NCI-H1436 treated with DMSO at 0.1 percent for 48 hours (cell line): ENCODE results near the gene CD58.
"Not testable (repeated sequence)": the region's sequence is repeated elsewhere in the genome, so short reads cannot be mapped to it uniquely, and the experiment has no call there.

Experiments
- DNase-seq: peaks from one replicate; lab custom pipeline; 2025; lab: John Stamatoyannopoulos, UW

The CD58 gene

GRCh38 chr1:116591951-116592605 is 21.3 kb upstream of the CD58 start:
- not testable (repeated sequence) for DNase-seq

DNA sequence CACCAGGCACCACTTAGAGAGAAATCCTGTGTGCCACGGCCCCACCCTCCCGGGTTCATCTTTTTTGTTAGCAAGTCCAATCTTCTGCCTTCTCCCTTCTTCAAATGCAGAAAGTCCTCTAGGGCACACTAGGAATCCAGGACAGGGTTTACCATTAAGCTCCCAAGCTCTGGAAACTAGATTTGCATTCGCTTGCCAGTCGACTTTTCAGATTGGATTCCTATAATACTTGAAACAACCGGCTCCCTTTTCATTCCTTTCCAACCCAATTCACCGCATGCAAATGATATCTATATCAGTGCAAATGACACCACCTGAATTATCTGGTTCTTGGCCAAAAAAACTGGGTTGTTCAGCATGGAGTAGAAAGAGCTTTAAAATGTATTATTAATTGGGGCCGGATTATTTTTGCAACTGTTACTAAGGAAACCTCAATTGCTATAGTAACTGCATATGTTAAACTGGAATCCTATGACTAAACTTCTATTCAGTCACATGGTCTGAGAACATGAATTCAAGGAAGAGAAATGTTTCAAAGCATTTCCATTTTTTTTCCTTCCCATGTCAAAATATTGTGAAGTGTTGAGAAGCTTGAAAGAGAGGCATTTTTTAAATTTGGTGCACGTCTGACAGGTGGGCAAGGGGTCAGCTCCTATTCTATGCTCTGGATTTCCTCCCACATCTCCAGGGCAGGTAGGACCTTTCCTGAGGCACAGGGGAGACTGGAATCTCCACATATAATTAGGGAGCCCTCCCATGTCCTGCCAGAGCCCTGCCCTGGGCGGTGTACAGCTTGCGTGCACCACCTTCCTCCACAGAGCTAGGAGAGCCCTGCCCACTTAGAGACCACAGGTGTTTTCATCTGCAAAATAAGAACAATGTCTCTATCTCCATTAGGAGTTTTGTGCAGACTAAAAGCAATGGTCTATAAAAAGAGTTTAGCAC is 20.5 kb upstream of the CD58 start:
- not testable (repeated sequence) for DNase-seq

DNA sequence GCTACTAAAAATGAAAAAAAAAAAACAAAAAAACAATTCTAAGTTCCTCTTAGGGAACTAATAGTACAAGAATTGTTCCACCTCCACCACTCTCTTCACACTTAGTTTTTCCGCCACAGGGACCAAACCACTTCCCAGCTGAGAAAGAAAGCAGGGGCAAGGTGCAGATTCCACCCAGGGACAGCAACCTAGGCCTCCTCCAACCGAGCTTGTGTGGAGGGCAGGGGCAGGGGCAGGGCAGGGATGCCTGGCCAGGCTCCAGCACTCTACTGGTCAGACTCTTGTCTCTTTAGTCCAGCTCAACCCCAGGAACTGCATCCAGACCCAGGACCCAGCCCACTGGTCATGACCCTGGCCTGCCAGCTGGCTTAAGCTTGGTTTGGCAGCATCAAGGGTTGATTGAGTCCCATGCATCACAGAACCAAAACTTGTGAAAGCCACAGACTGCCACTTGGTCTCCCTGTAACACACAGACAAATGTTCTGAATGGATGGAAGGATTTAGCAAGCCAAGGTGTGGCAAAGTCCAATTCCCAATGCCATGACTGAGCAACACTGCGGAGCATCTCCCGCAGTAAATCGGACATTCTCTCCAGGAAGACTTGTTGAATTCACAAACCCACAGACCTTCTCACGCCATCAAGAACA is 19.7 kb upstream of the CD58 start:
- DNase-seq: not testable (repeated sequence)

- DNase-seq: not testable (repeated sequence)
Measured at GRCh38 chr1:116589101-116589735, 18.4 kb upstream of the CD58 start.

- DNase-seq: no peak
Measured at GRCh38 chr1:116587501-116588227, 16.8 kb upstream of the CD58 start.

DNA sequence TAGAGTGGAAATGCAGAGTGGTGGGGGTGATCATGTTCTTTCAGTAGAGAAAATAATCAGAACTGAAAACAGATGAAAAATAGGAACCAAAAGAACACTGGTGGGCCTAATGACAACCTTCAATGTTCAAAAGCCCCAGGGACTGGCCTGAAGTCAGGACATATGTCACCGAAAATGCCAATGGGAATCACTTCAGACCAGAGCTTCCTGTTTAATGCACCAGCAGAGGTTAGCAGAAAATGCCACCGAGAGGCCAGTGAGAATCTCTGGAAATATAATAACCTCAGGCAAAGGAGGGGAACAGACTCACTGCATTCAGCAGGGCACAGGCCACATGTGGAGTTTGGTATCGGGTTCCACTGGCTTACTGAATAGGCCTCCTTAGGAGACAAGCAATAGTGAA is 15.9 kb upstream of the CD58 start:
- DNase-seq: no peak

DNA sequence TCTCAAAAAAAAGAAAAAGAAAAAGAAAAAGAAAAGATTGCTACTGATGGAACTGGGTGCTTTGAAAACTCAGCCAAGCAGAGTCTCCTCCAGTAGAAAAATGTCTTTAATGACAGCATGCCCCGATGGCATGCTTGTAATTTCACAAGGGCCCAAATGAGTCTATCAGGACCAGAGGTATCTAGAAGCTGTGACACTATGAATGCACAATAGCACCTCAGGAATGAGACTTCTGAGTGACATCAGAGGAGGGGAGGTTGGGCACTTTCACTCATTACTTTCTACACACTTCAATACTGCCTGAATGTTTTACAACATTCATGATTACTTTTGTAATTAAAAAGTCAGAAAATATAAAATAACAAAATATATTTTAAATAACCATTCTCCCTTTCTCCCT is 15.1 kb upstream of the CD58 start:
- DNase-seq: no peak

- DNase-seq: no peak
Measured at GRCh38 chr1:116581323-116581885, 10.6 kb upstream of the CD58 start.

DNA sequence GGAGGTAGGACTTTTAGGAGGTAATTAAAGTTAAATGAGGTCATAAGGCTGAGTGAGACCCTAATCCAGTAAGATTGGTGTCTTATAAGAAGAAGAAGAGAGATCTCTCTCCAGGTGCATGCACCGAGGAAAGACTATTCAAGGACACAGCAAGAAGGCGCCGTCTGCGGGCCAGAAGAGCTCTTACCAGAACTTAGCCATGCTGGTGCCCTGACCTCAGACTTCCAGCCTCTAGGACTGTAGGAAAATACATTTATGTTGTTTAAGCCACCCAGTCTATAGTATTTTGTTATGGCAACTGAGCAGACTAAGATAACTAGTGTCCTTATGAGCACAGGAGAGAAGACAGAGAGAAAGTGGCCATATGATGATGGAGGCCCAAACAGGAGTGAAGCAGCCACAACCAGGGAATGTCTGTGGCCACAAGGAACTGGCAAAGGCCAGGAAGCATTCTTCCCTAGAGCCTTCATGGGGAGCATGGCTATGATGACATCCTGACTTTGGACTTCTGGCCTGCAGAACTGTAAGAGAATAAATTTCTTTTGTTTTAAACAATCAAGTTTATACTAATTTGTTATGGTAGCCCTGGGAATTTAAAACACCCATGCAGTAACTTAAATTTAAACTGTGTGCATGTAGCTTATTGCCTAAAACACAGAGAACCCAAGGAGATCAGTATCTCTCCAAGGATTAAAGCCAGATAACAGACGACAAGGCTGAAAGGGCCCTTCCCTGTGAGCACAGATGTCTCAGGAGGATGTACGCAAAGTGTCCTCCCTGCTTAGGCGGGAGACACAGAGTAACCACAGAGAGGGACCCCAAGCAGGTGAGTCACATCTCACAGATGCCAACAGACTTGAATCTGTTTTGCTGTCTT is 9.9 kb upstream of the CD58 start:
- no peak for DNase-seq

GRCh38 chr1:116579259-116579875 is 8.5 kb upstream of the CD58 start:
- no peak for DNase-seq

- no peak for DNase-seq
Measured at GRCh38 chr1:116578581-116578980, 7.8 kb upstream of the CD58 start.

GRCh38 chr1:116577759-116578314 is 7.0 kb upstream of the CD58 start:
- no peak for DNase-seq

GRCh38 chr1:116574581-116575291 is 3.9 kb upstream of the CD58 start:
- no peak for DNase-seq

- DNase-seq: no peak
Measured at GRCh38 chr1:116573431-116574095, 2.7 kb upstream of the CD58 start.

DNA sequence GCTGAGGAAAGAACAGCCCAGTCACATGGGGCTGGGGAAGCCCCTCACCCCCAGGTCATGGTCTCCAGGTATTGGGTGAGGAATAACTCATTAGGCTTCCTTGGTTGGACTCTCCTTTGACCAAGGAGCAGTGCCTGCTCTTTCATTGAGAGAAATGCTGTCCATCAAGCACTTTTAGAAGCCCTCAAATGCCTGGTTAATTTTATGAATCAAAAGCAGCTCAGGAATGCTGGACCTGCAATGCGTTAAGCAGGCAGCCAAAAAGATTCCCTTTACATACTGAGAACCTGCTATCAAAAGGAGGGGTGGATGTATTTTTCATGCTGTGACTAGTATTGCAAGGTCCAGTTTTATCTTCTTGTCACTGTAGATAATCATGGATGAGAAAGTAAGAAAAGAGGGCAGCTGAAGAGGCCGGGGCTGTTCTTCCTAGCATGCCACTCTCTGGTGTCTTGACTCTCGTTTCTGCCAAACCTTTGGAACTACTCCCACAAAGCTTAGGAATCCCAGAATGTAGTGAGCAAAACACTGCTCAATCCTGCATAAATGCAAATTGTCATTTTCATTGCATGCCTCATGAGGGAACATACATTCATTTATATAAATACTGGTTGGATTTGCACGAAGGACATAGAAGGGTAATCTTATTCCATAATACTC is 2.1 kb upstream of the CD58 start:
- DNase-seq: no peak

DNA sequence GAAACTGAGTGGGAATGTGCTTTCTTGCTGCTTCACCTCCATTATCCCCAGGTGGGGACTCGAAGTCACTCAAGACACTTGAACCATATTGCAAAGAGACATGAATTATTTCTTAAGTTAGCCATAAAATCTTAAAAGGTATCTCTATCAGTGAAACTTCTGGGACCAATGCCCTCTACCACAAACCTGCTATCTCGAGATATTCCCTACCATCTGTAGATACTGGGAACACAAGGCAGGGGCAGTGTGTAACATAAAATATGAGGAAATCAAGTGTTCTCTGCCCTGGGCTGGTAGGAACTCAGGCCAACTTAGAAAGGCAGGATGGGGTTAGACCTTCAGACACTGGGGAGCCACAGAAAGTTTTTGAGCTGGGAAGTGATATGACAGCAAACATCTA is 1.3 kb upstream of the CD58 start:
- no peak for DNase-seq

DNA sequence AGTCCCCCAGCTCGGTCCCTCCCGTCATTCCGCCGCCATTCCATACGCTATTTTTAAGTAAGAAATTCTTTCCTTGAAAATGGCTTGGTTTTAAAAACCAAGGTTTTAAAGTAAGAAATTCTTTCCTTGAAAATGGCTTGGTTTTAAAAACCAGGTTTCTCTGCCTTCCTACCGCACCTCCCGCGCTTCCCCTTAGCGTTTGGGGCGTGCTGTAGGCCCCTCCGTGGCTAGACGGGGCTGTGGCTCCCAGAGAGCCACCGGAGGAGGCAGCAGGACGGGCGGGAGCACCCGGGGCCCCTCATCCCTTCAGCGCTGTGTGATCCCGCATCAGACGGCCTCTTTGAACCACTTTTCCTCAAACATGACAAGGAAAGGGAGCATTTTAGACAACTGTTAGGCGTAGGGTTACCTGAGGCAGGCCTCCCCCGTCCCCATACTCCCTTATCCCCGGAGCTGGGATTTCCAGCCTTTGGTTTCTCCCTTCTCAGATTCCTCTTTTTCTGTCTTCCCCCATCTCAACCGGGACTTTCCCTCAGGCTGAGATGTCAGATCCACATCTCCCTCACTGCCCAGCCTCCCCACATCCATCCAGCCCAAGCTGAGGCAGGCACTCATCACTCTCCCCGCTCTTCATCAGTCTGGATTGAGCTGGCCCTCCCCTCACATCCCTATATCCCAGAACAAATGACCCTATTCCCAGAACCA is 541 bp upstream of the CD58 start:
- no peak for DNase-seq
